ENCODE results near the gene KLHL2.

GRCh38 chr4:165328101-165328425 is 120.7 kb downstream of the KLHL2 start:
- TF ChIP-seq ZBTB20 (tag by site-specific recombination; IDR thresholded peaks at IDR 0.05) (no peak), ZNF274 (IDR thresholded peaks at IDR 0.05; ENCODE audit: low read length) (no peak), ZNF274 (tag by site-specific recombination; IDR thresholded peaks at IDR 0.05; ENCODE audit: borderline replicate concordance) (no peak), CTCF (tag by site-specific recombination; IDR thresholded peaks at IDR 0.05) (no peak)

All from HEK293 (cell line).